CD1c-positive myeloid dendritic cell (primary cell): Measurements from ENCODE around the gene TMEM245.
A peak's percentile ranks its signal among the peaks of the same experiment; 100 is the strongest.
"Not testable (repeated sequence)": the region's sequence is repeated elsewhere in the genome, so short reads cannot be mapped to it uniquely, and the experiment has no call there.

Experiments used
- DNase-seq: peaks from one replicate; pipeline ENCODE4 v3.0.0-alpha.2; 2016; ENCODE audit errors: extremely low spot score

The TMEM245 gene

DNA sequence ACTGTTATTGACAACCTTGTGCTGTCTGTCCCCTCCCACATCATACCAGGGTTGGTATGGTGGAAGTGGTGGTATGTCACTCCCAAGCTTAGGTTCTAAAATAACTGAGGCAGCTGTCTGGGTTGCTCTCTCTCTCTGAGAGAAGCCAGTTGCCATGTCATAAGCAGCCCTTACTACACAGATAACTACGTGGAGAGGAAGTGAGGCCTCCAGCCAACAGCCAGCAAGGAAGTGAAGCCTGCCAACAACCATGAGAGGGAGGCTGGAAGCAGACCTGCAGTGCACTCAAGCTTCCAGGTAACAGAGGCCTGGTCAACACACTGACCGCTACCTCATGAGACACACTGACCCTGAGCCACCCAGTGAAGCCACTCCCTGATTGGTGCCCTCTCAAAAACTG lies 125.1 kb downstream of the TMEM245 start:
- peak; percentile 65 for DNase-seq

DNA sequence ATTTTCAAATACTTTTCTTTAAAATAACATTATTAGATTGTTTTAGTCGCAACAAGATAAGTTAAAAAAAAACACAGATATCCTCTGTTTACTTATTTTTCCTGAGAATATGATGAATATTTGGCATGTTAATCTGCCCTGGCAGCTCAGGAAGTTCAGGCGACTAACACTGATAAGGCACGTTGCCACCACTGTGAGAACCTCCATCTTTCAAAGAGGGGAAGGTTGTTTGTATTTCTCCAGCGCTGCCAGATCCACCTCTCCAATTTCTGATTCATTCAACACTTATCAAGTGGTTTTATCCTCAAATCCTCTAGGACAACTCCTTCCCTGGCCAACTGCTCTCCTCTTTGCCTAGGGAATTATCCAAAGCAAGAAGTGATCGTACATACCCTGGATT lies 128.3 kb downstream of the TMEM245 start:
- DNase-seq, result no peak

DNA sequence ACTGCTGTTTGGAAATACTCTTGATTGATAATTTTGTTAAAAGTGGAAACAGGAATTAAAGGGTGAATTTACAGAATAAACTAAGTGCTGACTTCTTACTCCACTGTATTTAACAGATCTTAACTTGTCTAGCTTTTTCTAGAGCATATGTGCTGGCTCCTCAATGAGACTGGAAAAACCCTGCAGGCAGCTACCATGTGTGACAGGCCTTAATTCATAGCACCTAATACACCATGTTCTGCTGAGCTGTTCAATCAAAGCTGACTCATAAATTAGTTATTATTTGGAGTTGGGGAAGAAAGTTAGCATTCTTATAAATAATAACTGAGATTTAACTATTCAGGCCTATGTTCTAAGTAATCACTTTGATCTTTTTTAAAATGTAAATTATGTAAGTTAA lies 135.9 kb downstream of the TMEM245 start:
- DNase-seq, result no peak

DNA sequence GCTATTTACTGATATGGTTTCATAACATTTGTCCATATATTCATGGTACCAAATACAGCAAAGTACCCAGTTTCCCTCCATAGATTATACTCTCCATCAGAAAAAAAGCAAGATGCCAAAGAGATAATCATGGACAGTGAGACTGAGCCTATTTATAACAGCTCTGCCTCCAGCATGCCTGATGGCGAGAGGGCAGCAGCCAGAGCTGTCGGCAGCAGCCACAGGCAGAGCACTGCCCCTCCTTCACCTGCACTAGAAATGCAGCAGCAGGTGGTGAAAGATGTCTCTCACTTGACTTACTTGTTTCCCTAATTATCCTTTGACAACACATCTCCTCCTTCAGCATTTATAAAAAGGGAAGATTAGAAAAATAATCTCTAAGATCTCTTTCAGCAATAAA lies 138.9 kb downstream of the TMEM245 start:
- no peak for DNase-seq

DNA sequence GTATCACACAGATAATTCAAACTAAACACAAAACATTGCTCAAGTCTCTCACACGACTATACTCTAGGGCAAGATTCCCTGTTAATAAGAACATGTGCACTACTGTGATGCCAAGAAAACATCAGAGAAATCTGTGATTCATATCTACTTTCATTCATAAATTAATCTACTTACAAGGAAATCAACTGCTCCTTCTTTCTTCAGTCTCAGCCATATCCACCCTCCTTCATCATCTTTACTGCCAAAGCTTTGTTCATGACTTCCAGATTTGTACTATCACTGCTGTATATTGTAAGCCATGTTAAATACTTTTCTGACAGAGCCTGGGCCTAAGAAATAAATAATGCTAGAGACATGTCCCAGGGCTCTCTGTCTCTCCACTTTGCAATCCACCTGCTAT lies 141.5 kb downstream of the TMEM245 start:
- no peak for DNase-seq

DNA sequence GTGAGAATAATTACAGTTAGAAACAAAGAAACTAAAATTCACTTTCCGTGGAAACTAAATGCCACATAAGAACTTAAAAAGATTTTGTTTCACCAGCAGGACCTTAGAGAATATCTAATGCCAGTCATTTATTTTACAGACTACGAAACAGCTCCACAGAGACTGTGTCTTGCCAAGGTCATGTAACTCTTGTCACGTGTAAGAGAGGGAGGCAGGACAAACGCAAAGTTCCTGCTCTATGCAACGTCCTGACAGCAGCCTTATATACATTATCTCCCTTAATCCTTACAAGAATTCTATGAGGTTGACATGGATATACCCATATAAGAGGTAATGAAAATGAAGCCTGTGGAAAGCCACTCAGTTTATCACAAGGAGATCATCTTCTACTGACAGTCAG lies 145.9 kb downstream of the TMEM245 start:
- no peak for DNase-seq

DNA sequence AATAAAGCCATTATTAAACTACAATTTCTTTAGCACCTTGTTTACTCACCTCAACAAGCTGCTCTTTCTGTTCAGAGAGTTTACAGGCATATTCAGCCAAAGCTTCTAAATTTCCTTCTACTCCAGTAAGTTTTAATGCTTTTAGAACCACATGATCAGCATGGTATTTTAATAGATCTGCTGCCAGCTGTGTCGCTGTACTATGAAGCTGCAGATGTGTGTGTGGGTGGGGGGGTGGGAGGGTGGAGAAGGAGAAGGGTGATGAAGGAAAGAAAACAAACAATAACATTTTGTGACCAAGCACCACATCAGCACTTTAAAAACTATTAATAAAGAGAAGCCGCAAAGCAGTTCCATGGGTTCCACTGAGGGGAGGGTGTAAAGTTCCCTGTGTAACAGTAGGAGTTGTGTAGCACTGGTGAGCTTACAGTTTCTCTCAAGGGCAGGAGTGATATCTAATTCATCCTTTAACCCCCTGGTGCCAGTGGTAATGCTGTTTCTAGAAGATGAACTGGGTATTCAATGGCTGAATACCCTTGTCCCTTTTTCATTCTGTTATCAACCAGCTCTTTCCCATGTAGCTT lies 147.0 kb downstream of the TMEM245 start:
- DNase-seq, result no peak

DNA sequence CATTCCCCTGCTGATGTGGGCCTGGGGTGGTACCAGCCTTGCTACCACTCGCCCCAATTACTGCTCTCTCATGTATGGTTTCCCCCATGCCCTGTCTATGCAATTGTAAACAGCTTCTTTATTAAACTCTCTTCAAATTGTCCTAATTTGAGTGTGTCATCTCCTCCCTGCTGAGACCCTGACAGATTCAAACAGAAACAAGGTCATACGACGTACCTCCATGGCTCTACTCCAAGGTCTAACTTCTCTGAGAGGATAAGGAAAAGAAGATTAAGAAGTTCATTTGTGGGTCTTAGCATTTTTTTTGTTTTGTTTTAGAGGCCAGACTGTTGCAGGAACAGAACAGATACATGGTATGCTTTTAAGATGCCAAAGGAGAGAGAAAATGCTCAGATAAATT lies 147.6 kb downstream of the TMEM245 start:
- DNase-seq, result no peak

DNA sequence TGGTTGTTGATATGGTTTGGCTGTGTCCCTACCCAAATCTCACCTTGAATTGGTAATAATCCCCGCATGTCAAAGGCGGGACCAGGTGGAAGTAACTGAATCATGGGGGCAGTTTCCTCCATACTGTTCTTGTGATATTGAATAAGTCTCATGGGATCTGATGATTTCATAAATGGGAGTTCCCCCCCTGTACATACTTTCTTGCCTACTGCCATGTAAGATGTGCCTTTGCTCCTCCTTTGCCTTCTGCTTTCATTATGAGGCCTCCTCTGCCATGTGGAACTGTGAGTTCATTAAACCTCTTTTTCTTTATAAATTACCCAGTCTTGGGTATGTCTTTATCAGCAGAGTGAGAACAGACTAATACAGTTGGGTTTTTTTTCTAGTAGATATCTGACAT lies 148.4 kb downstream of the TMEM245 start:
- DNase-seq, result not testable (repeated sequence)

DNA sequence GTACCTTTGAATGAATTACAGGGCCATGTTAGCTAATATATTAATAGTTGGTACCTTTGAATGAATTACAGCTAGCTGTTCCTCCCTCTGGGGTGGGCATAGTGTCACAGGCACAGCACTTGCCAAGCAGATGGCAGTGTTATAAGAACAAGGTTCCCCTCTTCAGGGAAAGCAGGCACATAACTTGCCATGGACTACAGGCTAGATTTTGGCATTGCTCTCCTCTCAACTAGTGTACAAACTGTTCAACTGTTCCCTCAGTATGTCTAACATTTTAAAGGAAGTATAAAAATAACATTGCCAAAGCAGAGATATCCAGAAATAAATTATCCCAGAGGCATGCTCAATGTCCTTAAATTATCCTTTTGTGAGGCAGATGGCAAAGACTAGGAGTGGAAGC lies 151.8 kb downstream of the TMEM245 start:
- DNase-seq, result no peak
